Anterior cingulate cortex (tissue), 58 donors: Measurements from ENCODE around the gene CDK17.
A peak's percentile ranks its signal among the peaks of the same experiment; 100 is the strongest.
"Not testable (repeated sequence)": the region's sequence is repeated elsewhere in the genome, so short reads cannot be mapped to it uniquely, and the experiment has no call there.

Experiments used
- DNase-seq, 58 donors: peaks; one replicate each; lab custom pipeline; 2025; lab: John Stamatoyannopoulos, UW

The CDK17 gene

GRCh38 chr12:96361074-96361473 is 39.2 kb downstream of the CDK17 start:
- DNase-seq: no peak

- DNase-seq: no peak
Observed at GRCh38 chr12:96360550-96360949, 39.7 kb downstream of the CDK17 start.

- DNase-seq: no peak
Observed at GRCh38 chr12:96359328-96359727, 40.9 kb downstream of the CDK17 start.

- DNase-seq: no peak
Observed at GRCh38 chr12:96356831-96357230, 43.4 kb downstream of the CDK17 start.

GRCh38 chr12:96354844-96355534 is 45.2 kb downstream of the CDK17 start:
- no peak for DNase-seq

GRCh38 chr12:96354326-96354725 is 45.9 kb downstream of the CDK17 start:
- DNase-seq: no peak

GRCh38 chr12:96352161-96352835 is 47.9 kb downstream of the CDK17 start:
- DNase-seq: peak in 3 of 58 donors; percentile 5 to 22 (median 16)

GRCh38 chr12:96350982-96351381 is 49.3 kb downstream of the CDK17 start:
- DNase-seq: no peak

GRCh38 chr12:96347130-96347699 is 53.0 kb downstream of the CDK17 start:
- DNase-seq: no peak

- not testable (repeated sequence) for DNase-seq
Observed at GRCh38 chr12:96346716-96347115, 53.5 kb downstream of the CDK17 start.

GRCh38 chr12:96344124-96344695 is 56.0 kb downstream of the CDK17 start:
- no peak for DNase-seq

- DNase-seq: no peak
Observed at GRCh38 chr12:96343347-96343954, 56.8 kb downstream of the CDK17 start.

GRCh38 chr12:96339666-96340065 is 60.6 kb downstream of the CDK17 start:
- not testable (repeated sequence) for DNase-seq

GRCh38 chr12:96338852-96339471 is 61.3 kb downstream of the CDK17 start:
- no peak for DNase-seq

- DNase-seq: no peak
Observed at GRCh38 chr12:96337953-96338352, 62.3 kb downstream of the CDK17 start.

- no peak for DNase-seq
Observed at GRCh38 chr12:96336489-96336888, 63.8 kb downstream of the CDK17 start.

- DNase-seq: no peak
Observed at GRCh38 chr12:96335270-96335669, 65.0 kb downstream of the CDK17 start.

GRCh38 chr12:96334502-96334901 is 65.7 kb downstream of the CDK17 start:
- DNase-seq: no peak

GRCh38 chr12:96329545-96329944 is 70.7 kb downstream of the CDK17 start:
- no peak for DNase-seq

GRCh38 chr12:96329018-96329417 is 71.2 kb downstream of the CDK17 start:
- DNase-seq: no peak

GRCh38 chr12:96327889-96328288 is 72.3 kb downstream of the CDK17 start:
- DNase-seq: no peak
